Activated CD4-positive, alpha-beta T cell treated with anti-CD3 and anti-CD28 coated beads, Interleukin-2, amount 50 U/mL, for 4 hours (primary cell): ENCODE results near the gene HMMR.
A peak's percentile ranks its signal among the peaks of the same experiment; 100 is the strongest.

Source experiments
- DNase-seq, 2 experiments: peaks; one replicate each; pipeline ENCODE4 v3.0.0-alpha.2; 2020

HMMR gene

DNA sequence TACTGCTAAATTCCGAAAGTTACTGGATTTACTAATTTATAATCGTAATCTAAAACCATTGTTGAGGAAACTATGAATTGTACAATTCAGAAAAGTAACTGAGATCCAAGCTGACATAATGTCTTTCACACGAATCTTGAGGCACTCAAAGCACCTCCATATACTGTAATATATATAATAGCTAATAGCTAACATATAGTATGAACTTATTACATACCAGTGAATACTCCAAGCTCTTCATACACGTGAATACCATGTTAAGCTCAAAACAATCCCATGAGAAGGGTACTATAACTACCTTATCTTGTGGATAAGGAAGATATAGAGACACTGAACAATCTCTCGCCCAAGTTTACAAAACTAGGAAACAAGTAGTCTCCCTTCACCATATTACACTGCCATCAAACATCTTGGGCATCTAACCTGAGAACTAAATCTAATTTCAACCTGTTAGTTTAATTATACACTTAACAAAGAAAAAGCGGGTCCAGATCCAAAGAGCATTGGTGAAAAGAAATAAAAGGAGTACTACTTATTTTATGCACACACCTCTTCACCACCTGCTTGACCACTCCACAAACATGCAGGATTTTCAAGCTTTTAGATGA is 1.6 kb upstream of the HMMR start:
- no peak for DNase-seq

DNA sequence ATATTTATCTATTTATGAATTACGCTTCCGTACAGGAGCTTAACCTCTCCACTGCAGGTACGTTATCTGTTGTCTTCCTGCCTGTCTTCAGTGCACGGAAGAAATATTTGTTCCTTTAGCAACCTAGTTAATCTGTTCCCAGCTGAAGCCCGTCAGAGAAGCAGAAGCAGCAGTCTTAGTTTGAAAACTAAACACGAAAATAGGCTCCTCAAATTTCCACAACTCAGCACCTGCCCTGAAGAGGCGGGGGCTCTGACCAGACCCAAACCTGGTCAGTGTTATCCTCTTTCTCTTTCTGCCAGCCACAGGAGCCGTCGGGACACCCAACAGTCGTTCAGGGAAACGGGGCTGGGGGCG is 992 bp upstream of the HMMR start:
- DNase-seq, result no peak

DNA sequence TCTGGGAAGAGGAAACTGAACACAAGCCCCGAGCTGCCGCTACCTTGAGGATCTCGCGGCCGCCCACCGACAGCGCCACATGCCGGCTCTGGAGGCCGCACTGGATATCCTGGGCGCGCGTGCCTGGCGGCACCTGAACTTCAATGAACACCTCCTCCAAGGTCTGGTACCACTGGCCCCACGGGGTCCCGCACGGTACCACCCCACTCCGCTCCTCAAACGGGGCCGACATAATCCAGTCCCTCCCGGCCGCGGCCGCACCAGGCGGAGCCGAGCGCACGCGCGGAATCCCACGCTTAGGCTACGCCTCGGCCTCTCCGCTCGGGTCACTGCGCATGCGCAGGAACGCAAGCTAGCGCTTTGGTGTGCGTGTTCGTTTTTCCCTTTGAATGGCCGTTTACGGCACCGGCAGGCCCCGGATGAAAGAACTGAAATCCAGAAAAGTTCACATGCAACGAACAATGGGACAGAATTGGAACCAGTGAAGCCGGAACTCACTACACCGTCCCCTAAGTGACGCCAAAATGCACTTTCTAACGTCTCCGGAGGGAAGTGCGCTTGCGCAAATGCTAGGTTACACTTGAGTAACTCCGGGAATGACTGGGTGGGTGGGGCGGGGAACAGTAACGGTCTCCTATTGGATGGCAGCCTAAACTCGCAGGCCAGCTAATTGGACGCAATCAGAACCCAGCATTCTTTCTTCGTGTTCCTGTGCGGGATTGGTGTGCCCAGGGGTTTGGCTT is 442 bp upstream of the HMMR start, which contains the start of gene NUDCD2:
Gene NUDCD2, minus strand, starts transcription at position 284 of the 743 bp plus-strand sequence. Its CDS starts 52 bp downstream, at position 232.
- peak; percentile 88 to 89 for DNase-seq

DNA sequence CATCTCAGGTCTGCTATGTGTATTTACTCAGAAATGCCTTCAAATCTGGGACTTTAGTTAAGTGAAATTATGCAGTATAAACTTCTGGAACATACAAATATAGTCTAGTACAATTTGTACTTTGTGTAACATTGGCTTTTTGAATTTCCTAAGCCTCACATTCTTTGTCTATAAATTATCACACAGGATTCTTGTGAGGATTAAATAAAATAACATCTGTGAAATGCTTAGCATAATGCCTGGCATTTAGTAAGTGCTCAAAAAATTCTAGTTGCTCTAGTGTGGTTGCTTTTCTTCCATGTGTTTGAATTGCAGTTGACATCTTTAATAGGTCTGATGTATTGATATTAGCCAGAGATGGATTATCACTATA is 2.6 kb downstream of the HMMR start:
- DNase-seq, result no peak

DNA sequence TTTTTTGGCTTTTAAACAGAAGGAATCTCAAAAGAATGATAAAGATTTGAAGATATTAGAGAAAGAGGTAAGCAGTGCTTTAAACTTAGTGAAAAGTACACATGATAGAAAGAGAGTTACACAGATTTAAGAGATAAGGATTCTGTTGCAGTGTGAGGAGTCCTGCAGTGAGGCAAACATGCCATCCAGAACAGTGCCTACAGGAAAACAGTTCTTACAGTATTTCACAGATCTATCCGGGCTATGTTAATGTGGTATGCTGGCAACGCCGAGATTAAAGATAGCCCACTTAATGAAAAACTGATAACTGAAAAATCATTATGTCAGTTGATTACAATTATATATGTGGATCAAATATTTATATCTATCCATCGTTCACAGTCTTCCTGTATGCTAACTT is 7.2 kb downstream of the HMMR start:
- DNase-seq, result no peak

DNA sequence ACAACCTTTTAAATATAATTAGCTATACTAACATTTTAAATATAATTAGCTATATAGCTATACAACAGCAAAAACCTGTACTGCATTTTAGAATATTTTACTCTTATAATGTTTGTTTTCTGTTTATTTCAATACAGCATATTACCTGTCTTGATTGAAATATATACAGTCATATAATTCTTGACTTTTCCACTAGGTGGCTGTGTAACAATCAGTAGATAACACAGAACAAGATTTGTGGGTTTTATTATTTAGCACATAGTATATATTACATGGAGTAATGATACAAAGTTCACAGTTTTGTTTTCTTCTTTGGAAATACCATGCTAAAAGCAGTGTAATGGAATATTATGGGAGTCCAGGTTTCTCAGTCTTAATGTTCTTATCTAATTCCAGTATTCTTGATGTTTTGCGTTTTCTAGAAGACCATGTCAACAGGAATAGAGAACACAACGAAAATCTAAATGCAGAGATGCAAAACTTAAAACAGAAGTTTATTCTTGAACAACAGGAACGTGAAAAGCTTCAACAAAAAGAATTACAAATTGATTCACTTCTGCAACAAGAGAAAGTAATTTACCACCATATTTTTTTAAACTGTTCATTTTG is 13.3 kb downstream of the HMMR start:
- no peak for DNase-seq

DNA sequence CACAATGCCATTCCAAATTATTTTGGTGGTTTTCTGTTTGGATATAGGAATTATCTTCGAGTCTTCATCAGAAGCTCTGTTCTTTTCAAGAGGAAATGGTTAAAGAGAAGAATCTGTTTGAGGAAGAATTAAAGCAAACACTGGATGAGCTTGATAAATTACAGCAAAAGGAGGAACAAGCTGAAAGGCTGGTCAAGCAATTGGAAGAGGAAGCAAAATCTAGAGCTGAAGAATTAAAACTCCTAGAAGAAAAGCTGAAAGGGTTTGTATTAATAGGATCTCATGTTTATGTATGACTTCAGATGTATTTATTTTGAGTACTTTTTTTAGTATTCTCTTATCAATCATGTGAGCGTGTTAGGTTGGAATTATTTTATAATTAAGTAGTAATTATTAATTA is 15.0 kb downstream of the HMMR start:
- DNase-seq, result no peak

DNA sequence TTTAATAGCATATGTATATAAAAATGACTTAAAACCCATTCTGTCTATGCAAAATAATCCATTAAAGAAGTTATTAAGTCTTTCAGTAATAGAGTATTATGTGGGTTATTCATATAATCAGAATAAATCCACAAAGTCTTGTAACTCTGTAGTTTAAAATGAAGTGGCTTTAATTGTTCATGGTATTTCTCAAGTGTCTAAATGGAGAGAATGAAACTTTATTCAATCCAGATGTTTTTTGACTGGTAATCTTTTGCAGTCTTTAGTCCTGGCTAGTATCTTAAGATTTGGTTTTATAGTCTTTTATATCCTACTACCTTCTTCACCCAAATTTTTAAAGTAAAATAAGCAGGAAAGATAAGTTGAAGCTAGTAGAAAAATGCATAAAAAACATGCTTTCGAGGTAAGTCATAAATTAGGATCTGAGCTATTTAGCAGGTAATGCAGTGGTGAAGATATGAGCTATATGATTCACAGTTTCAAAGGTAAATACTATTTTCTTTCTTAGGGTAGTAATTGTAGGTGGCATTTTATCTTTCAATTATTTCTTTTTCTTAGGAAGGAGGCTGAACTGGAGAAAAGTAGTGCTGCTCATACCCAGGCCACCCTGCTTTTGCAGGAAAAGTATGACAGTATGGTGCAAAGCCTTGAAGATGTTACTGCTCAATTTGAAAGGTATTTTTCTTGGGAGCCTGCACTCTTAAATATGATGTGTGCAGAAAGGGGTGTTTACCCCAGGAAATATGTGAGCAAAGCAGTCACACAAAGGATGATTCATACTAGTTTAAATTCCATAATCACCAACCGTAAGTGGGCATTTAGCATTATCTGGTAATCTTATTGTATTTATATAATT is 17.9 kb downstream of the HMMR start:
- no peak for DNase-seq

DNA sequence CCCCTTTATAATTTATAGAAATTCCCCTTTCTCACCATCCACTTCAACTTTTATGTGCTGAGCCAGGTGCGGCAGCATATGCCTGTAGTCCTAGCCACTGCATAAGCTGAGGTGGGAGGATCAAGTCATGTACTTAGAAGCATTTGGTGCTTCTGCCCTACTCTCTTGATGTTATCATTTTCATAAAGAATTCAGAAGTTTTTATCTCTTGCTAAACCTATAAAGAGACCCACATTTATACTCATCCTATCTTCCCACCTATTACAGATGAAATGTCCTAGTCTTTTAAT is 18.5 kb downstream of the HMMR start:
- DNase-seq, result no peak

DNA sequence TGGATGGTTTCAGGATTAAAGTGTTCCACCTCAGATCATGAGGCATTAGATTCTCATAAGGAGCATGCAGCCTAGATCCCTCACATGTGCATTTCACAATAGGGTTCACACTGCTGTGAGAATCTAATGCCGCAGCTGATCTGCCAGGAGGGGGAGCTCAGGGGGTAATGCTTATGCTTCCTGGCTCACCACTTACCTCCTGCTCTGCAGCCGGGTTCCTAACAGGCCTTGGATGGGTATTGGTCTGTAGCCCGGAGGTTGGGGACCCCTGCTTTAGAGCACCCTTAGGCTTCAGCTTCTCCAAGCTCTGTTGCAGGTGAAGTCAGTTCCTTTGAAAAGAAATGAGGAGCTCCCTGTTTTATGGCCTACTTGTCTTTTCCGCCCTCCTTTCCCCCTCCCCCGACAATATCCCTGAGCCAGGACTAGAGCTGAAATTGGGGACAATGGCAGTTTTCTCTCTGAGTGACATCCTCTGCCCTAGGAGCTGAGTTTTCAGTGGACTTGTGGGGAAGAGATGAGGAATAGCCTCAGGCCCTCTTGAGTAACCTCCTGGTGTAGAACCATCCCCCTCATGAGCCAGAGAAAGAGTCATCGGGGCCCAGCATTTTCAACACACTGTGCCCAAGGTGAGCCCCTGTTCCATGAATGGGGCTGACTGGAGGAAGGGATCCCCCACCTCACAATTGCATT is 28.8 kb downstream of the HMMR start:
- DNase-seq, result no peak

DNA sequence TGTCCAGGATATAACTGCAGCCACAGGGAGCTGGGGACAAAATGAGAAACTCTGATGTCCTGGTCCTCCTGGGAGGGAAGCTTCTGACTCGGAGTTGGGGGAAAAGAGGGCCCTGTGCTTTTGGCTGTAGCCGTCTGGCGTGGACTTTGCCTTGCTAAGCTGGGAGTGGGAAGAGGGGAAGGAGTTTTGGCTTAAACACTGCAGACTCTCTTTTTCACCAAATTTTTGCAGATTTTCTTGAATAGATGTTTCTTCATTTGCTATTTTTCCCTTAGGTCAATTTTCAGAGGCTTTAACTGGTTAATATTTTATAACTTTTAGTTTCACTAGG is 29.3 kb downstream of the HMMR start:
- DNase-seq, result no peak

DNA sequence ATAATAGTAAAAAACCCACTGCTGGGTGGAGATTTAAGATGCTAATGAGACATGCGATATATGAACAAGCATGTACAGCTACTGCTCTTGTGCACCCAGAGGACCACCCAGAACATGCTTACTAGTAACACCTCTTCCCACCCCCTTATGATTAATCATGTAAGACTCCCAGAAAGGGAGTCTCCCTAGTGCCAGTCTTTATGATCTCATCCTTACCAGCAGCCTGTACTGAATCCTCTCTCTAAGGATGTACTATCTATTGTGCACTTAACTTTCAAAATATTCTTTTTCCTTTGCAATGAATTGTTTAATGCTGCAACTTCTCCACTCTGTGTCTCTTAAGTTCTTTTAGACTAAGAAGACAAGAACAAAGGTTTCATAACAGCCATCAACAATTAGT is 35.9 kb downstream of the HMMR start:
- DNase-seq, result no peak

DNA sequence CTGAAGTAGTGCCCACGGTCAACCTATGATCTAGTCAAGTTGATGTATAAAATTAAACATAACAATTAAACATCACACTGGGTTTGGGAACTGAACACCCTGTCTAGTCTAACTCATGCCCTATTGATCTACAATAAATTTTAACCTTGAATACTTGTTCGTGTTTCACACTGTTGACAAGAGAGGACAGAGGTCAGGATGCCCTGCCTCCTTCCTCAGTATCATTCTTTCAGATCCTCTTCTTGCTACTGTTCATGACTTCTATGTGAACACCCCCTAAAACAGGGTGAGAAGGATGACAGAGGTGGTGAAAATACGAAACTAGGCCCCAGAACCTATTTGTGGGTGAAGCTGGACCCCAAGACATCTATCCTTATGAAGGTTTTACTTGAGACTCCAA is 36.9 kb downstream of the HMMR start:
- no peak for DNase-seq

DNA sequence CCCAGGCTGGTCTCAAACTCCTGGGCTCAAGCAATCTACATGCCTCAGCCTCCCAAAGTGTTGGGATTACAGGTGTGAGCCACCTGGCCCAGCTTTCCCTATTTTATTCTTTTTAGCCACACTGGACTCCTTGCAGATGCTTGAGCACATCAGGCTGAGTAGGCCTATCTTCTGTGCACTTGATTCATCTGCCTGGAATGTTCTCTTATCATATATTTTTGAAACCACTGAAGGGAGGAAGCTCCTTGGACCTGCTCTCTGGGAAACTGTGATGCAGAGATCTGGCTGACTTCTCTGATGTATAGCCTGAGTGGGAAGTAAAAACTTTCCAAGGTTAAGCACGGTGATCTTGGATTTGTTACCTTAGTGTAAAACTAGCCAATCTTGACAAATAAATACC is 38.5 kb downstream of the HMMR start:
- no peak for DNase-seq

DNA sequence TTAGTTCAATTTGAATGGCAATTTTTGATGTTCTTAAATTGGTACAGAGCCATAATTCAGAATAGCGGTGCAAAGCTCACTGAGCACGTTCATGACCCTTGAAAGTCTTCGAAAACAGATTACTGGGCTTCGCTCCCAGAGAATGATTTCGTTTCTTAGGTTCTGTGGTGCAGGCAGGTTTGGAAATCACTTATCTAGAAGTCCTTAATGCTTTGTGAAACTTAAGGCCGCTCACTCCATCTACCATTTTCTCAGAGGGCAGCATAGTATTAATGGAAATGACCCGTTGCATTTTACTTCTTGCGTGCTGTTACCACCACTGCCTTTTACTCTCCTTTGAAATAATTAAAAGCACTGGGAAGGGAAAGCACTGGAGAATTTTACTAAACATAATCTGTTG is 42.1 kb downstream of the HMMR start:
- DNase-seq, result no peak

DNA sequence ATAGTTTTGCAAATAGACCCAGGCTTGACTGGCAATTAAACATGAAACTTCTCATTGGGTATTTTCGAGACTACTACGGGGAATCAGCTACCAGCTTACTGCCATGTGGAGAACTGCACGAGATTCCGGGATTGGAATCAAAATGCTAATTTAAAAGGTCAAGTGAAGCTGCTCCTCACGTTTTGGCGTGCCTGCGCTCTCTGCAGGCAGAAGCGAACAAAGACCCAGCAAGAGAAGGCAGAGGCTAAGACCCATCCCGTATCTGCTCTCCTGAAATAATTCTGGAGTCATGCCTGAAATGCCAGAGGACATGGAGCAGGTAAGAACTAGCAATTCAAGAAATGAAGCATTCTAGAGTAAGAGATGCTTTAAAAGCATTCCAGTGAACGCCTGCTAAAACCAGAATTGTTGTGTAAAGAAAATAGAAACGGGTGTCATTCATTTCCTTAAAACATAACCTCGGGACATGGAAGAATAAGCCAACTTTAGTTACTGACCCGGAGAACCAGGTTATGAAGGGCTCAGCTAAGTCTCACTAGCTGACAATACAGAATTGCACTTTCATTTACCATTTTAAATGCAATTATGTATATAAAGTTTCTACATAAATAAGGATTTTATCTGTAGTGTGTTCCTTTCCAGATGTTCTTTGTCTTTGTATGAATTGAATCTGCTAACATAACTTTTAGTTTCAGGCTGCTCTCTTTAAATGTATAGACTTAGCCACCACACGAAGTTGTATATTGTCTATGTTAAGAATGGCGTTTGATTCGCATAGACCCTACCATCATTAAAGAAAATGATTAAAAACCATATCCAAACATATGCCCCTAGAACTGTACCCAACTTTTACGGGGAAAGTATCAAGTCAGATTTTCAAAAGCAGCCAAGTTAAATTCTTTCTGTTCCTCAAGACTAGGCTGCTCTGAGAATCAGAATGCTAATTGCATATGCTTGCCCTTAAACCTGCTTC is 43.0 kb downstream of the HMMR start:
- DNase-seq, result peak; percentile 17 to 19

DNA sequence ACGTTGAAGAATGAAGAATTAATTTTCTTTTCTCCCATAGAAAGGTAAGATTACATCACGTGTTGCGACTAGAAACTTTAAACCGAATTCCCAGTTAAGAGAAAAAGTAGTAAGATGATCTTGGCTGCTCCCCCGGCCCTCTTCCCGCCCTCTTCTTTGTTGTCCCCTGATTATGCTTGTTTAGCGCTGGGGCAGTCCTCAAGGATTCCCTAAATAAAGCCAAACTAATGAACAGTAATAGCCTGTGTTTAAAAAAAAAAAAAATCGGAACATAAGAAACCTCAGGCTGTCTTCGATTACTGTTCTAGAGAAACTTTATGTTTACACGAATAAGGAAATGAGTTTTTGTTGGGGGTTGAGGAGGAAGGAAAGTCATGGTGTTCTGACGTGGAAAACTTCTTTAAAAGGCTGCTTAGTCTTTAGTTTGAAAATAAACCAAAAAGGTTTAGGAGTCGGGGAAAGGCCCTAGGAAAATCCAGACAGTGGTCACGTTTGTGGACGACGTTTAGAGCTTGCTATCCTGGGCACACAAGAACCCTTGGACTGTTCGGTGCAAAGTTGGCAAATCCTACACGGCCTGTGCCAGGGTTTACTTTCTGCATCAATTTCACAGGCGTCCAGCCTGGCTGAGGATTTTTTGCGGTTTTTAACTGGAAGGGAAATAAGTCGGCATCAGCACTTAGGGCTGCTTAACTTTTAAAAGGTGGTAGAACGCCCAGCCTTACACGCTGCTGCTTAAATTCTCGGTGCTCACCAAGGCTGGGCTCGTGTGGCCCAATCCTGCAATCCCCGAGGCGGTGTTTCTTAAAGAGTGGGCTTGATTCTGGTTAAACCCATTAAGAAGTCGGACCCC is 43.9 kb downstream of the HMMR start:
- peak; percentile 23 to 30 for DNase-seq

DNA sequence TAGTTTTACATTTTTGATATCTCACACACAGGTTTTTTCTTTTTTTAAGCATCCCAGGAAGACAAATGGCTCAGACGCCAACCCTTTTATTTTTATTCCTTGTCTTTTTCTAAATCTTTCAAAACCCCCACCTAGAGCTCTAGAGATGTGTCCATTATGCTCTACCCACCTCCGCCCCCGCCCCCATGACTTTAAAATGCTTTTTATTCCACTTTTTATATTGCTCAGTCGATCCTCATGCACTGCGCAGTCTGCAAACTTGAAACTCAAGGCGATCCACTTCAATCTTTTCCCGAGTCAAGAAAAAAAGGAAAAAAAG is 44.6 kb downstream of the HMMR start:
- no peak for DNase-seq

DNA sequence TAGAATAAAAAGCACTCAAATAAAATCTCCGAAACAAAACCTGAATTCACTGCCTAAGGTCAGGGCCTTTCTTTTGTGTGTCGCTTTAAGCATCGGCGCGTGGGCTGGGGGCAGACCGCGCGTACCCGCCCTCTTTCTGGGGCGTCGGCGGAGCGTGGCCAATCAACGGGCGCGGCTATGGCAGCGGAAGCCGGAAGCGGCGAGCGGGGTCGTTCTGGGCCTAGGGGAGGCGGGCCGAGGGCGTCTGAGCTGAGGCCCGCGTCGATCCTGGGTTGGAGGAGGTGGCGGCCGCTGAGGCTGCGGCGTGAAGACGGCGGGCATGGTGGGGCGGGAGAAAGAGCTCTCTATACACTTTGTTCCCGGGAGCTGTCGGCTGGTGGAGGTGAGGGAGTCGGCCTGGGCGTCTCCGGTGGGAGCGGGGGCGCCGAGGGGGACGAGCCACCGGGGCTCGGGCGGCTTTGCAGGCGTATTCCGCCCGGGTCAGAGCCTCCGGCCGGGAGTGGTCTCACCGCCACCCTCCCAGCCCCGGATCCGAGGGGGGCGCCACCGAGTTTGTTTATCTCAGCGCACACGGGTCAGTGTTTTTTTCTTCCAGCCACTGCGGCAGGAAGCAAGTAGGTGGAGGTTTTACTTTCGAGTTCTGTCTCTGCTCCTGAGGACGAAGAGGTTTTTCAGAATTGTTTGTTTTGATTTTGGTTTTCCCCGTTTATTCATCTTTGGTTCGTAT is 45.1 kb downstream of the HMMR start, which contains the start of gene MAT2B:
Gene MAT2B, plus strand, starts transcription at position 252 of the 727 bp plus-strand sequence. Its CDS starts 68 bp downstream, at position 320.
- peak; percentile 92 to 94 for DNase-seq

DNA sequence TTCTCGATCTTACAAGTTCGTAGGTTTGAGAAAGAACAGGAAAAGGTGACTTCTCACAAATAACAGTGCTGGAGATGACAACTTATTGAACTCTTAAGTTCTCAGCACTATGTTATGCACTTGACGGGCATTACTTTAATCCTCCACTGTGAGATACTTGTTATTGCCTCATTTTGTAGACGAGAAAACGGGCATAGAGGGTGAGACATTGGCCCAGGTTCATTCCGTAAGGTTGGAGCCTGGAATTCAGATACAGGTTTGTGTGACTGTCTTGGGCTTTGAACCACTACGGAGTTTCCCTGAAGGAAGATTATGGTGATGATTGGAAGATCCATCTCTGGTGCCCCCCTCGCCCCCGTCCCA is 45.6 kb downstream of the HMMR start:
- DNase-seq, result no peak
